ENCODE data around the gene LORICRIN.

Gene LORICRIN

DNA sequence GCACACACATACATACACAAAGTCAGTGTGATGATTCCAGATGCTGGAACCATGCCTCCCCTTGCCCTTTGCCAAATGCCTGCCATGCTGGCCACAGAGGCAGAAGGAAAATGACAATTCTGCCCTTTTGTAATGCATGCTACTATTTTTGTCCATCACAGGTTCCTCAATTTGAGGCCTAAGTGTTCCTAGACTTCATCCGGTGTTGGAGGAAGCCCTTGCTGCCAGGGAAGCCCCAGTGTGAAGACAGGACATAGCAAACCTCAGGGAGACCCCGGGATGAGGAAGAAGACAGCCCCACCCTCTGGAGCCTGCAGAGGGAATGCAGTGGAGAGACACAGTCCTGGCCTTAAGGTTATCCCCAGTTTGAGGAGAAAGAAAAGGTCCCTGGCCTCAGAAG lies 27.7 kb upstream of the LORICRIN start:
- DNase-seq (ENCODE audit: low read depth) = no peak
- no peak overlapping the region for H3K4me3 ChIP-seq (ENCODE audit: low read depth, low read length)
- TF ChIP-seq, protein P1, sequence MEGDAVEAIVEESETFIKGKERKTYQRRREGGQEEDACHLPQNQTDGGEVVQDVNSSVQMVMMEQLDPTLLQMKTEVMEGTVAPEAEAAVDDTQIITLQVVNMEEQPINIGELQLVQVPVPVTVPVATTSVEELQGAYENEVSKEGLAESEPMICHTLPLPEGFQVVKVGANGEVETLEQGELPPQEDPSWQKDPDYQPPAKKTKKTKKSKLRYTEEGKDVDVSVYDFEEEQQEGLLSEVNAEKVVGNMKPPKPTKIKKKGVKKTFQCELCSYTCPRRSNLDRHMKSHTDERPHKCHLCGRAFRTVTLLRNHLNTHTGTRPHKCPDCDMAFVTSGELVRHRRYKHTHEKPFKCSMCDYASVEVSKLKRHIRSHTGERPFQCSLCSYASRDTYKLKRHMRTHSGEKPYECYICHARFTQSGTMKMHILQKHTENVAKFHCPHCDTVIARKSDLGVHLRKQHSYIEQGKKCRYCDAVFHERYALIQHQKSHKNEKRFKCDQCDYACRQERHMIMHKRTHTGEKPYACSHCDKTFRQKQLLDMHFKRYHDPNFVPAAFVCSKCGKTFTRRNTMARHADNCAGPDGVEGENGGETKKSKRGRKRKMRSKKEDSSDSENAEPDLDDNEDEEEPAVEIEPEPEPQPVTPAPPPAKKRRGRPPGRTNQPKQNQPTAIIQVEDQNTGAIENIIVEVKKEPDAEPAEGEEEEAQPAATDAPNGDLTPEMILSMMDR (conservative IDR thresholded peaks at IDR 0.05; ENCODE audit: low read depth, low read length) = no peak

DNA sequence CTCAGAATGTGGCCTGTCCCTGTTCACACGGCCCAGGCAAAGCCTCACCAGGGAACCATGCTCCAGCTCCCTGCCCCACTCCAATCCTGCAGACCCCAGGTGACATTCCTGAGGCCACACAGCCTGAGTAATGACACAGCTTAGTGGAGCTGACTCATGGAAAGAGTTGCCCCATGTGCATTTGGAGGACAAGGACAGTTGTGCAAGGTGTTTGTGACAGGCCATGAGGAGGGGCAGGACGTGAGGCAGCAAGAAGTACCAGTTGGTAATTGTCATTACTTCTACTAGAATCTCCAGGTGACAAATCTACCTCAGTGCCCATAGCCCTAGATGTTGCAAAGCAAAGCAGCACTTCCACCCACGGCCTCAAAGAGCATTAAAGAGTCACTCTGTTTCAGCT lies 26.9 kb upstream of the LORICRIN start:
- no peak for DNase-seq (ENCODE audit: low read depth)
- TF ChIP-seq, protein P1 (conservative IDR thresholded peaks at IDR 0.05; ENCODE audit: low read depth, low read length) = no peak
- no peak overlapping the region for H3K4me3 ChIP-seq (ENCODE audit: low read depth, low read length)

DNA sequence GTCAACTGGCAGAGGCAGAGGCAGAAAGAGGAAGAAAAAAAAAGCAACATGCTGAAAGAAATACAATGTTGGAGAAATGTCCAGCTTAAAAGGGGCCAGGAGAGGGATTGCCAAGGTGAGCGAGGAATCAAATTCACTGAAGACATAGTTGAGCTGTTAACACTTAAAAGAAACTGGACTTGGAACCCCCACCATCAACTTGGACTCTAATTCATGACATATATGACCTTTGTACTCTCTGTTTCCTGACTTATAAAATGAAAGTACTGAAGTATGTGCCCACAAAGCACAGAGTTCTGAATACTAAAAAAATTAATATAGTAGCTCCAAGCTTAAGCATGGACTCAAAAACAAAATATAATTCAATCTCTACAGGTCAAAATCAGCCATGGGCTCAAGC lies 26.0 kb upstream of the LORICRIN start:
- TF ChIP-seq, protein P1 (conservative IDR thresholded peaks at IDR 0.05; ENCODE audit: low read depth, low read length) = no peak
- DNase-seq (ENCODE audit: low read depth) = no peak
- no peak overlapping the region for H3K4me3 ChIP-seq (ENCODE audit: low read depth, low read length)

DNA sequence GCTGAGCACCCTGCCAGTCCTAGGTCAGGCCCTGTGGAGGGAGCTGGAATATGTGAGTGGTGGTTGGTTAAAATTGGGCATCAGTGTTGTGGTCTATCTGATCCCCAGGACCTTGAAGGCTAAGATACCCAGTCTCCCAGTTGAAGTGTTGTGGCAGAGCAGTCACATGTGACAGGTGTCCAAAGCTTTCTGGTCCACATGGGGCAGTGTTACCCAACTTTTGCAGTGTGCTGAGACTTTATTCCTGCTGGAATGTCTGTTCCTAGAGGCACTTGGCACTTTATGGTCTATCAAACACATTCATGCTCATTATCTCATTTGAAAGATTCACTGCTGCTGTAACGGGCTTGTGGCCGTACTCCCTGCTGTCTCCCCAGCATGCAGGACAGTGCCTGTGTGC lies 21.0 kb upstream of the LORICRIN start:
- H3K4me3 ChIP-seq (ENCODE audit: low read depth, low read length) = no peak overlapping the region
- no peak for DNase-seq (ENCODE audit: low read depth)
- TF ChIP-seq, protein P1 (conservative IDR thresholded peaks at IDR 0.05; ENCODE audit: low read depth, low read length) = no peak

DNA sequence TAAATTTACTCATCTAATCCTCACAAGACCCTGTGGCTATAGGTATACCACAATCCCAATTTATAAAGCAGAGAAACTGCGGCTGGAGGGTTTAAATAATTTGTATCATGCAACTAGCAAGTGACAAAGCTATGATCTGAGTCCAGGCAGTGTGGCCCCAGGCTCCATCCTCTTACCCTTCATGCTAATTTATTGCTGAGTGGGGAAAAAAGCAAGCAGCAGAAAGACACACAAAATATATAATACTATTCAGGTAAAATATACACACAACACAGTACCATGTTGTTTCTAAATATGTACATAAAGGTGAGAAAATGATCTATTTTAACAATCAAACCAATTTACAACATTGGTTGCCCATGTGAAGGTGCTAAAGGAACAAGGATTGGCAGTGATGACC lies 17.3 kb upstream of the LORICRIN start:
- H3K4me3 ChIP-seq (ENCODE audit: low read depth, low read length) = no peak overlapping the region
- TF ChIP-seq, protein P1 (conservative IDR thresholded peaks at IDR 0.05; ENCODE audit: low read depth, low read length) = no peak
- DNase-seq (ENCODE audit: low read depth) = no peak

DNA sequence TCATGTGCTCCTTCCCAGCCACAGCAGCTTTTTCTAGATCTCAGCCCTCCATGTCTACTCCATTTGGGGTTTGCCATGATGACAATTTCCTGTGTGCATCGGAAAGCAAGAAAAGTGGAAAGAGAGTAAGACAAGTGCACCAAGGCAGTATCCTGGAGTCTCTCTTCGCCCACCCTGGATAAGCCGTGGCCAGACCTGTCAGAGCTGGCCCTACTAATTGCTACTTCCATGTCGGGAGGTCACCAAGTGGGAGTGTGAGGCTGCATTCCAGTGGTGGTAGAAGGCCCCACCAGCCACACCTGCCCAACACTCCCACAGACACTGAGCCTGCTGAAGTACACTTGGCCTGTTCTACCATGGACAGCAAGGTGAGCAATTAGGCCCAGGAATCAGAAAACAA lies 14.0 kb upstream of the LORICRIN start:
- TF ChIP-seq, protein P1 (conservative IDR thresholded peaks at IDR 0.05; ENCODE audit: low read depth, low read length) = no peak
- DNase-seq (ENCODE audit: low read depth) = no peak
- no peak overlapping the region for H3K4me3 ChIP-seq (ENCODE audit: low read depth, low read length)

DNA sequence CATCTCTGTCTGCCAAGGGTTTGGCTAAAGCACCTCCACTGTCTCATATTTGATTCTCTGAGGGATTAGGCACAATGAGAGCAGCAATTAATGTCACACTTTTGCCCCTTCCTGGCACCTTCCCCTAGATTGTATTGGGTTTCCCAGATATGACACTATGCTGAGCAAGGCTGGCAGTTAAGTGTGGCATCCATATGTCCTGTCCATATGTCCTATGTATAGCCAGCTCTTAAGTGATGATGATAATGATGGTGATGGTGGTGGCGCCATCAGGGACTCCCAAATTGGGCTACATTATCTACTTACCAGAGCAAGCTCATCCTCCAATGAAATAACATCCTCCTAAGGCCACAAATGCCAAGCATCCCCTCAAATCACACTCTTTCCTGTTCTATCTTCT lies 13.5 kb upstream of the LORICRIN start:
- no peak overlapping the region for H3K4me3 ChIP-seq (ENCODE audit: low read depth, low read length)
- DNase-seq (ENCODE audit: low read depth) = no peak
- TF ChIP-seq, protein P1 (conservative IDR thresholded peaks at IDR 0.05; ENCODE audit: low read depth, low read length) = no peak

Measured in choroid plexus epithelial cell (primary cell).